Measurements from ENCODE around the gene RAB35.
"Not testable (repeated sequence)": the region's sequence is repeated elsewhere in the genome, so short reads cannot be mapped to it uniquely, and the experiment has no call there.

Gene RAB35

DNA sequence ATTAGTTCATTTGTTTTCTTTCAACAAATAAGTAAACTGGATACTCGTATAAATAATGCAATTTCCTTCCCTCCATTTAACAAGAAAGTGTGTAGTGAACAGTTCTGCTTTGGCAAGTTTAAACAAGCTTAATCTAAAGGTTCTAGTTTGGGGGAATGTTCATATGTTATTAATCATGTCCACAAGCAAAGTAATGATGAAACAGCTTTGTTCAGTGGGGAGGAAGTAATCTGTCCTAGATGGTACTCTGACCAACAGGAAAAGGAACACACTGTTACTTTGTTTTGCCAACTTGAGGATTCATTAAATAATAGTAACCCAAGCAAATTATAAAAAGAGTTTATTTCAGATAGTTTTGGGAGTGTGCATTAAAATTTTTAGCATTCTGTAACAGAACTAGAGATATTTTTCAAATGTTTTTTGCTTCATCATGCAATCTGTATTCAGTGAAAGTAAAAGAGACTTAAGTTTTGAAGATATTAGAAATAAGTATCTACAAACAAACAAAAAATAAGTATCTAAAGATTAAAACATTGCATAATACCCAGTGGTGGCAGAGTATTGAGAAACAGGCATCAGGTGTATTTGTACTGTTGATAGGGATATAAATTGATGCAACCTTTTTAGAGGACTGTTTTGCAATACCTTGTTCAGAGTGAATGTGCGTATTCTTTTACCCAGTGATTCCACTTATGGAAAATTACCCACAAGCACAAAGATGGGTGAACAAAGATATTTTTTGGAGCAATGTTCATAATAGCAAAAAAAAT lies 61.1 kb downstream of the RAB35 start:
- no peak for DNase-seq

DNA sequence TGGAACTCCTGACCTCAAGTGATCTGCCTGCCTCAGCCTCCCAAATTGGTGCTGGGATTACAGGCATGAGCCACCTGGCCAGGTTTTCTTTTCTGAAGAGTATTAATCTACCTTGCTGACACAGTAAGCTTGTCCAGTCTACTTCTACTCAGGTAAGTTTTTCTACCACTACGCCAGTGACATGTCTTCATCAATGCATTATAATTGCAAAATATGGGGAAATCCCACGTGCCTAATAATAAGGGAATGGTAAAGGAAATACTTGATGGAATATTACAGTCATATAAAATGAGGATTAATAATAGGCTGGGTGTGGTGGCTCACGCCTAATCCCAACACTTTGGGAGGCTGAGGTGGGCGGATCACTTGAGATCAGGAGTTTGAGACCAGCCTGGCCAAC lies 62.3 kb downstream of the RAB35 start:
- DNase-seq, result no peak

DNA sequence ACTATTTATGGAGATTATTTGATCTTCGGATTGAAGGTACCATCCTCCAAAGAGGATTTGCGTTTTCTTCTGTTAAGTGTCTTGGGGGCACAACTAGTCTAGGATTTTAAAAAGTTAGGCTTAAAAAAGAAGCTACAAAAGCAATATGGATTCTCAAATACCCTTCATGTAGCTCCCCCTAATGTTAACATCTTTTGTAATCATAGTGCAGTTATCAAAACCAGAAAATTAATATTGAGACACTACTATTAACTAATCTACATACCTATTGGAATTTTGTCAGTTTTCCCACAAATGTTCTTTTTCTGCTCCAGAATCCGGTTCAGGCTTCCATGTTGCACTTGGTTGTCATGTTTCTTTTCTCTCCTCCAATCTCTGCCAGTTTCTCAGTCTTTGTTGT lies 65.0 kb downstream of the RAB35 start:
- DNase-seq, result no peak

DNA sequence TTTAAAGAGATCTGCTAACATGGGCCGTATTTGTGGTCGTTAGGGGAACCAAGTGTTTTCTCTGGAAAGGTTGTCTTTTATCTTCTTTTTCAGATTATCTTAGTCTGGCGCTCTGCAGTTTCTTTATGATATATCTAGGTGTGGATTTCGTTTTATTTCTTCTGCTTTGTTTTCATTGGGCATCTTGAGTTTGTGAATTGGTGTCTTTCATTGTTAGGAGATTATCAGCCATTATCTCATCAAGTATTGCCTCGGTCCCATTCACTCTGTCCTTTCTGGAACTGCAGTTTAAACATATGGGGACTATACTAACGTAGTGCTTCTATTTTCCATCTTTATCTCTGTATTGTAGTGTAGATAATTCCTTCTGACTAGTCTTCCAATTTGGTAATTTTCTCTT lies 67.1 kb downstream of the RAB35 start:
- no peak for DNase-seq

DNA sequence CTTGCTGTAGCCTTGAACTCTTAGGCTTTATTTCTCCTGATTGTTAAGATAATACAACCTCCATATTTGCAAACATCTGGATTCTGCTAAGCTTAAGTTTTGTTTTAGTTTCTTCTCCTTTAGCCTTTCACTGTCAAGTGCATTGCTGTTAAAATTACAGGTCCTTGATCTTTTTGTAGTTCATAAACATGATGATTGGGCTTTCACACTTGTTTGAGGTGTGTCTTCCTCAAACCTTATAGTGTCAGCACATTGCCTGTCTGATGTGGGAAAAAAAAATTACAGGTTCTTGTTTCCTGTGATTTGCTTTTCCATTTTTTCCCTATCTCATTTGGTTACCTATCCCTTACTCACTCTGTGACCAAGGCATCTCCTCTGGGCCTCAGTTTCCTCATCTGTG lies 68.3 kb downstream of the RAB35 start:
- no peak for DNase-seq

DNA sequence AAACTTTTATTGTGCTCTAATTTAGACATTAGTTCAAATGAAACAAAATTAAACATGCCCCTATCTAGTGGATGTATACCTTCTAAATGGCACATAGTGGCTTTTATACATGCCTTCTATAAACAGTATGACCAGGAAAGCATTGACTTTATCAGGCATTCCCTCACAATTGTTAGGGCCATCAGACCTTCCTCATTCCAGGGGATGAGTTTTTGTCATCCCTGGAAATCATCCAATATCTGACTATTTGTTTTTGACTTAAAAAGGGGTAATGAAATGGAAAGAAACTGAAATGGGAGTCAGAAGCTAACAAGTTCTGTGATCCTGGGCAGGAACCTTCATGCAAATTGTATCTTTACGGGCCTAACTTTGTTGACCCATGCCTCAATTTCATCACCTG lies 69.5 kb downstream of the RAB35 start:
- no peak for DNase-seq

DNA sequence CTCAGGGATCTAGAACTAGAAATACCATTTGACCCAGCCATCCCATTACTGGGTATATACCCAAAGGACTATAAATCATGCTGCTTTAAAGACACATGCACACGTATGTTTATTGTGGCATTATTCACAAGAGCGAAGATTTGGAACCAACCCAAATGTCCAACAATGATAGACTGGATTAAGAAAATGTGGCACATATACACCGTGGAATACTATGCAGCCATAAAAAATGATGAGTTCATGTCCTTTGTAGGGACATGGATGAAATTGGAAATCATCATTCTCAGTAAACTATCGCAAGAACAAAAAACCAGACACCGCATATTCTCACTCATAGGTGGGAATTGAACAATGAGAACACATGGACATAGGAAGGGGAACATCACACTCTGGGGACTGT lies 71.2 kb downstream of the RAB35 start:
- not testable (repeated sequence) for DNase-seq

Measured in GDM1 (cell line).